Activated CD8-positive, alpha-beta memory T cell treated with anti-CD3 and anti-CD28 coated beads for 48 hours (primary cell): ENCODE measurements around the gene SCARF2.
"Not testable (repeated sequence)": the region's sequence is repeated elsewhere in the genome, so short reads cannot be mapped to it uniquely, and the experiment has no call there.

Experiments
- DNase-seq, 3 experiments: peaks; one replicate each; pipeline ENCODE4 v3.0.0-alpha.2; 2020; ENCODE audit warnings: low read depth in 2 of 3, low spot score in 2 of 3

Gene SCARF2

GRCh38 chr22:20437613-20438426, at the start of gene SCARF2:
SCARF2 (minus strand) TSS chr22:20437825; CDS start chr22:20437754, 71 bp downstream.
- no peak for DNase-seq

GRCh38 chr22:20486229-20486628, 48.6 kb upstream of the SCARF2 start:
- DNase-seq = no peak

- DNase-seq = no peak
Observed at GRCh38 chr22:20484948-20485683, 47.5 kb upstream of the SCARF2 start.

- DNase-seq = no peak
Observed at GRCh38 chr22:20483771-20484170, 46.1 kb upstream of the SCARF2 start.

- DNase-seq = not testable (repeated sequence)
Observed at GRCh38 chr22:20483143-20483506, 45.5 kb upstream of the SCARF2 start.

GRCh38 chr22:20479612-20480196, 42.1 kb upstream of the SCARF2 start:
- no peak for DNase-seq

- not testable (repeated sequence) for DNase-seq
Observed at GRCh38 chr22:20478059-20478458, 40.4 kb upstream of the SCARF2 start.

GRCh38 chr22:20475569-20475968, 37.9 kb upstream of the SCARF2 start:
- DNase-seq = not testable (repeated sequence)

GRCh38 chr22:20475115-20475436, 37.5 kb upstream of the SCARF2 start:
- DNase-seq = no peak

GRCh38 chr22:20472629-20473442, 35.2 kb upstream of the SCARF2 start:
- DNase-seq = no peak

- DNase-seq = no peak
Observed at GRCh38 chr22:20471126-20471833, 33.7 kb upstream of the SCARF2 start.

- DNase-seq = not testable (repeated sequence)
Observed at GRCh38 chr22:20470525-20470924, 32.9 kb upstream of the SCARF2 start.

- no peak for DNase-seq
Observed at GRCh38 chr22:20469110-20469868, 31.7 kb upstream of the SCARF2 start.

- no peak for DNase-seq
Observed at GRCh38 chr22:20466659-20467379, 29.2 kb upstream of the SCARF2 start.

GRCh38 chr22:20465759-20466077, 28.1 kb upstream of the SCARF2 start:
- DNase-seq = no peak

GRCh38 chr22:20464912-20465758, 27.5 kb upstream of the SCARF2 start:
- DNase-seq = no peak

- no peak for DNase-seq
Observed at GRCh38 chr22:20464096-20464614, 26.5 kb upstream of the SCARF2 start.
